Lung (tissue), 12 donors: Measurements from ENCODE around the gene TBC1D9B. TPM values are rescaled to one million over a fixed set of nuclear protein-coding genes. Genes with fewer than 3 reads are reported as not detected.

Experiments
- ATAC-seq: fragments of 200-7000 bp; cut with Tn5 transposase; one replicate; pipeline ENCODE4 v1.9.1; 2020; ENCODE audit warnings: moderate number of reproducible peaks; ENCODE audit not compliant: insufficient read depth, low FRiP score
- DNase-seq, 3 donors: peaks; one replicate each; pipeline ENCODE4 v3.0.0-alpha.2; 2013 to 2017
- H3K27ac ChIP-seq, 2 donors: one replicate each; pipeline ENCODE4 v1.5.1; 2013; ENCODE audit warnings: mild to moderate bottlenecking in 2 of 2, moderate library complexity in 2 of 2, control low read depth in 1 of 2, inconsistent platforms in 1 of 2, low read depth in 1 of 2, low read length in 1 of 2
- H3K27me3 ChIP-seq, 3 donors: one replicate each; pipeline ENCODE4 v1.5.1; 2013; ENCODE audit warnings: low read length in 2 of 3; ENCODE audit not compliant: control insufficient read depth in 3 of 3, insufficient read depth in 3 of 3
- H3K36me3 ChIP-seq, 4 donors: one replicate each; pipeline ENCODE4 v1.5.1; 2013; ENCODE audit warnings: low read length in 4 of 4, mild to moderate bottlenecking in 1 of 4, moderate library complexity in 1 of 4; ENCODE audit not compliant: control insufficient read depth in 4 of 4, insufficient read depth in 4 of 4
- H3K4me1 ChIP-seq, 5 donors: one replicate each; pipeline ENCODE4 v1.5.1; 2013; ENCODE audit warnings: low read length in 5 of 5, mild to moderate bottlenecking in 2 of 5, moderate library complexity in 1 of 5; ENCODE audit not compliant: control insufficient read depth in 5 of 5, insufficient read depth in 5 of 5
- H3K4me3 ChIP-seq: one replicate; pipeline ENCODE4 v1.5.1; 2013; ENCODE audit warnings: mild to moderate bottlenecking, control low read depth, moderate library complexity
- H3K9ac ChIP-seq, 2 donors: one replicate each; pipeline ENCODE4 v1.5.1; 2013; ENCODE audit warnings: low read length in 2 of 2, control low read depth in 1 of 2; ENCODE audit not compliant: insufficient read depth in 1 of 2
- H3K9me3 ChIP-seq, 4 donors: one replicate each; pipeline ENCODE4 v1.5.1; 2013; ENCODE audit warnings: low read length in 3 of 4, mild to moderate bottlenecking in 1 of 4, moderate library complexity in 1 of 4; ENCODE audit not compliant: control insufficient read depth in 4 of 4, insufficient read depth in 3 of 4
- WGBS, 2 donors: extraction: QIAGEN DNeasy Blood & Tissue Kit; methylation state at CpG; one replicate each; pipeline ENCODE4 v1.1.7; 2013; 5-methylcytosine and 5-hydroxymethylcytosine counted together
- polyA plus RNA-seq, 2 donors: library from polyadenylated mRNA; stranded (reverse); fragments of 200-250 nt; gene quantifications; one replicate each; pipeline ENCODE4 v1.2.1, GENCODE V29; 2013
- total RNA-seq, 2 donors: library from RNA; depleted of rRNA in 1 of 2; stranded (reverse); fragments of >200 nt in 1 of 2; gene quantifications; one replicate each; pipeline ENCODE4 v1.2.1, GENCODE V29; 2014 to 2021
- TF ChIP-seq, protein P1 (sequence below): IDR thresholded peaks from 2 replicates; pipeline ENCODE4 v1.5.1; 2012; ENCODE audit warnings: mild to moderate bottlenecking; ENCODE audit errors: control extremely low read depth, extremely low read depth
- donor health status: control.
- donor health status: control.
- donor health status: Bipolar disorder and iron deficiency.
- donor health status: healthy.
- donor health status: DM: yes; HTN: yes; CAD: no.

TBC1D9B gene
- total and polyA plus RNA-seq, 4 donors = 55.9 to 129 (median 66.6) TPM

DNA sequence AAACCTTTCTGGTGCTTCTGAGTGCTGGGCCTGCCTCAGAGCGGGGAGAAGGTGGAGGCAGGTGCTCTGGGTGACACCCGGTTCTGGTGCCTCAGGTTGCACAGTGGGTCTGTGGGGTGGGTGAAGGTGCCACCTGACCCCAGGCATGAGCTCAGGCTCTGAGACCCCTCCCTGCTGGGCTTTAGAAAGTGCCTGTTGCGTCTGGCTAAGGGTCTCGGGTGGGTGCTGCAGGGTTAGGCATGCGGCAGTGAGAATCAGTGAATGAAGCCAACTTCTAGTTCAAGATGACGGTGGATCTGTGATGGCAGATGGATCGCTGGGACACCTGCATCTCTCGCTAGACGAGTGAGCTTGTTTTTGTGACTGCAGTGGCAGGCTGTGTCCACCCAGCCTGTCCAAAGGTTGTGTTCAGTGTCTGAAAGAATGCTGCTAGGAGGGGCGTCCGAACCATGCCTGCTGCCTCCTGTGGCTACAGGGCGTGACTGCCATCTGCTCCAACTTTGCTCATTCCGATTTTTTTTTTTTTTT is 82.0 kb downstream of the TBC1D9B start:
- no peak for ATAC-seq
- no peak overlapping the region for H3K27ac ChIP-seq
- no peaks in the 10 kb centered on the region for H3K9me3 ChIP-seq
- H3K4me1 ChIP-seq = peaks cover 0 to 20% (median 8%) of the 10 kb centered on the region in 5 donors
- no peak overlapping the region for H3K9ac ChIP-seq
- no peak for DNase-seq
- TF ChIP-seq, protein P1, sequence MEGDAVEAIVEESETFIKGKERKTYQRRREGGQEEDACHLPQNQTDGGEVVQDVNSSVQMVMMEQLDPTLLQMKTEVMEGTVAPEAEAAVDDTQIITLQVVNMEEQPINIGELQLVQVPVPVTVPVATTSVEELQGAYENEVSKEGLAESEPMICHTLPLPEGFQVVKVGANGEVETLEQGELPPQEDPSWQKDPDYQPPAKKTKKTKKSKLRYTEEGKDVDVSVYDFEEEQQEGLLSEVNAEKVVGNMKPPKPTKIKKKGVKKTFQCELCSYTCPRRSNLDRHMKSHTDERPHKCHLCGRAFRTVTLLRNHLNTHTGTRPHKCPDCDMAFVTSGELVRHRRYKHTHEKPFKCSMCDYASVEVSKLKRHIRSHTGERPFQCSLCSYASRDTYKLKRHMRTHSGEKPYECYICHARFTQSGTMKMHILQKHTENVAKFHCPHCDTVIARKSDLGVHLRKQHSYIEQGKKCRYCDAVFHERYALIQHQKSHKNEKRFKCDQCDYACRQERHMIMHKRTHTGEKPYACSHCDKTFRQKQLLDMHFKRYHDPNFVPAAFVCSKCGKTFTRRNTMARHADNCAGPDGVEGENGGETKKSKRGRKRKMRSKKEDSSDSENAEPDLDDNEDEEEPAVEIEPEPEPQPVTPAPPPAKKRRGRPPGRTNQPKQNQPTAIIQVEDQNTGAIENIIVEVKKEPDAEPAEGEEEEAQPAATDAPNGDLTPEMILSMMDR = no peak
- H3K27me3 ChIP-seq = no peaks in the 10 kb centered on the region
- H3K36me3 ChIP-seq = peaks cover 21 to 60% (median 40%) of the 10 kb centered on the region in 4 donors
- no peak overlapping the region for H3K4me3 ChIP-seq
- WGBS, 2 donors = 87 to 90% methylated on average over 13 of the region's 13 CpGs

DNA sequence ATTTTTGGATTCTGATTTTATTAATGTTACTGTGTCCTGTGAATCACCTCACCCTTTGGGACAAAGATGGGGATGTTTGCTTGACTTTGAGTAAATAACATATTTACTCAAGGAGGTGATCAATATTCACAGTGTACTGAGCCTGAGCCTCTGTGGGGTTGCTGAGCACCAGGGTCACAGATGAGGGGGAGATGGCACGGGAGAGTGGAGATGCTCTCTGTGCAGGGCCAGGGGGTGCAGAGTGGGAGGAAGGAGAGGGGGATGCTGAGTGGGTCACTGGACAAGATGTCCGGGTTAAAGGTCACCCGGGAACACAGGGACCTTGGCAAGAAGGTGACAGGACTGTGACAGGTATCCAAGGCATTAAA is 83.0 kb downstream of the TBC1D9B start:
- H3K36me3 ChIP-seq = peaks cover 20 to 53% (median 34%) of the 10 kb centered on the region in 4 donors
- peaks cover 5 to 27% (median 11%) of the 10 kb centered on the region in 5 donors for H3K4me1 ChIP-seq
- ATAC-seq = no peak
- no peaks in the 10 kb centered on the region for H3K27me3 ChIP-seq
- TF ChIP-seq, protein P1 = no peak
- H3K27ac ChIP-seq = no peak overlapping the region
- no peak overlapping the region for H3K4me3 ChIP-seq
- WGBS, 2 donors = 89 to 93% methylated on average over 3 of the region's 3 CpGs
- no peak overlapping the region for H3K9ac ChIP-seq
- no peaks in the 10 kb centered on the region for H3K9me3 ChIP-seq
- DNase-seq = no peak

DNA sequence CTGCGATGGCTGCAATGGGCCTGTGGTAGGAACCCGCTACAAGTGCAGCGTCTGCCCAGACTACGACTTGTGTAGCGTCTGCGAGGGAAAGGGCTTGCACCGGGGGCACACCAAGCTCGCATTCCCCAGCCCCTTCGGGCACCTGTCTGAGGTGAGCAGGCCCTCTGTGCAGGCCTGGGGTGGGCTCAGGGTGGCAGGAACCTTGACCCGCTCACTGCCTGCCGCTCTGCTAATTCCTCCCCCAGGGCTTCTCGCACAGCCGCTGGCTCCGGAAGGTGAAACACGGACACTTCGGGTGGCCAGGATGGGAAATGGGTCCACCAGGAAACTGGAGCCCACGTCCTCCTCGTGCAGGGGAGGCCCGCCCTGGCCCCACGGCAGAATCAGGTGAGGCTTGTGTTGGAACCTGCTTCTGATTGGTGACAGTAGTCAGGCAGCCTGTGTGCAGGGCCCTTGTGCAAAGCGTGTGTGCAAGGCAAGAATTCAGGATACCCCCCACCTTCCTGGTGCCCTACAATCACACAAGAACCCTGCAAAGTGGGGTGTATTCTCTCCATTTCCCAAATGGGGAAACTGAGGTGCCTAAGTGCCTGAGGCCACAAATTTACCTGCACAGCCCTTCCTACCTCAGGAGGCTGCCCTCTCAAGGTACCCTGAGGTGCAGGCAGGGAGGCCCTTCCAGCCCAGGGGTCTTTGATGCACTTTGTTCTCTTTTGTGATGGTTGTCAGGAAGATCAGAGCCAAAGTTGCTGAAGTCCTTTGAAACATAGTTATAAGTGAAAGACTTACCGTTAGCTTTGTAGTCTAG is 83.6 kb downstream of the TBC1D9B start:
- DNase-seq (no peak), ATAC-seq (no peak)
- Histone ChIP-seq H3K27ac (no peak overlapping the region), H3K4me3 (no peak overlapping the region), H3K9ac (no peak overlapping the region), H3K27me3 (no peaks in the 10 kb centered on the region), H3K36me3 (peaks cover 18 to 50% (median 30%) of the 10 kb centered on the region in 4 donors), H3K9me3 (no peaks in the 10 kb centered on the region), H3K4me1 (peaks cover 5 to 30% (median 12%) of the 10 kb centered on the region in 5 donors)
- TF ChIP-seq, protein P1 = no peak
- WGBS, 2 donors = 90 to 94% methylated on average over 22 of the region's 22 CpGs
